NT2/D1 (cell line): ENCODE data around the gene TRAF2.

Experiments
- DNase-seq: peaks from one replicate; pipeline ENCODE4 v3.0.0-alpha.2; 2011; ENCODE audit warnings: low read depth, low spot score
- H3K27me3 ChIP-seq: 2 replicates; pipeline ENCODE4 v1.6.0; 2011; ENCODE audit warnings: mild to moderate bottlenecking; ENCODE audit not compliant: insufficient read length, insufficient read depth
- H3K36me3 ChIP-seq: 2 replicates; pipeline ENCODE4 v1.6.1; 2011; ENCODE audit warnings: mild to moderate bottlenecking, low read length, mixed read lengths; ENCODE audit not compliant: insufficient read depth, insufficient read length
- H3K4me1 ChIP-seq: 2 replicates; pipeline ENCODE4 v1.5.1; 2011; ENCODE audit not compliant: insufficient read depth, insufficient read length
- H3K4me3 ChIP-seq: 2 replicates; pipeline ENCODE4 v1.5.1; 2011; ENCODE audit warnings: low read depth; ENCODE audit not compliant: insufficient read length
- H3K9ac ChIP-seq: 2 replicates; pipeline ENCODE4 v1.6.0; 2011; ENCODE audit warnings: low read depth; ENCODE audit not compliant: insufficient read length
- H3K9me3 ChIP-seq: 2 replicates; pipeline ENCODE4 v1.5.1; 2011; ENCODE audit warnings: mild to moderate bottlenecking, low read length; ENCODE audit not compliant: insufficient read depth
- SUZ12 ChIP-seq: IDR thresholded peaks from 2 replicates; pipeline ENCODE4 v1.6.1; 2011; ENCODE audit not compliant: insufficient read length, insufficient read depth; ENCODE audit errors: extremely low read depth
- YY1 ChIP-seq: IDR thresholded peaks from 2 replicates; pipeline ENCODE4 v1.6.1; 2011; ENCODE audit not compliant: insufficient read length, insufficient read depth
- ZNF274 ChIP-seq: IDR thresholded peaks from 2 replicates; pipeline ENCODE4 v1.6.1; 2011; ENCODE audit warnings: mild to moderate bottlenecking, low read depth, low read length

TRAF2 gene

GRCh38 chr9:136945333-136946227, 59.3 kb downstream of the TRAF2 start:
- H3K4me1 ChIP-seq: peaks cover 29% of the 10 kb centered on the region
- no peaks in the 10 kb centered on the region for H3K9me3 ChIP-seq
- no peak overlapping the region for H3K9ac ChIP-seq
- no peak for TF ChIP-seq ZNF274
- TF ChIP-seq SUZ12: no peak
- no peak for TF ChIP-seq YY1
- no peaks in the 10 kb centered on the region for H3K27me3 ChIP-seq
- DNase-seq: no peak
- no peak overlapping the region for H3K4me3 ChIP-seq
- peaks cover 29% of the 10 kb centered on the region for H3K36me3 ChIP-seq

DNA sequence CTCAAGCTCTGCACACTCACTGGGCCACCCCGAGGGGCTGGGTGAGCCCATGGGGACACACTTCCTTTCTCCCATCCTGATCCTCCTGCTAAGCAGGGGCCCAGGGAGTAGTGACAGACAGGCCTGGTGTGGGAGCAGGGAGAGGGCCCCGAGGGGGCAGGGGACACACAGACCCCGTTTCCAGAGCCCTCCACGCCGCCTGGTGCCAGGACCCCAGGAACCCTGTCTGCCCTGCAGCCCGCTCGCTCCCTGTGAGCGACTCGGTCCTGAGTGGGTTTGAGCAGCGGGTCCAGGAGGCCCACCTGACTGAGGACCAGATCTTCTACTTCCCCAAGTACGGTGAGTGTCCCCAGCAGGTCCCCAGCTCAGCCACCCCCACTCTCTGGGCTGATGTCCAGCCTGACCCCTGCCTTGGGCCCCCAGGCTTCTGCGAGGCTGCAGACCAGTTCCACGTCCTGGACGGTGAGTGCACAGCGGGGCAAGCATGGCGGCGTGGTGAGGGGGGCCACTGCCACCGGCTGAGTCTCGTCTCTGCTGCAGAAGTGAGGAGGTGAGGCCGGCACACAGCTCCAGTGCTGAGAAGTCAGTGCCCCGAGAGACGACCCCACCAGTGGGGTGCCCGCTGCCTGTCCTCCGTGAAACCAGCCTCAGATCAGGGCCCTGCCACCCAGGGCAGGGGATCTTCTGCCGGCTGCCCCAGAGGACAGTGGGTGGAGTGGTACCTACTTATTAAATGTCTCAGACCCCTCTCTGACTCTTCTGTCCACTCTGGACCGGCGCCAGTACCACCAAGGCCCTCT, 60.1 kb downstream of the TRAF2 start:
- Histone ChIP-seq H3K9me3 (no peaks in the 10 kb centered on the region), H3K4me3 (no peak overlapping the region), H3K9ac (no peak overlapping the region), H3K27me3 (no peaks in the 10 kb centered on the region), H3K4me1 (peaks cover 30% of the 10 kb centered on the region), H3K36me3 (peaks cover 21% of the 10 kb centered on the region)
- TF ChIP-seq SUZ12 (no peak), ZNF274 (no peak), YY1 (no peak)
- no peak for DNase-seq

GRCh38 chr9:136947028-136947891, 60.9 kb downstream of the TRAF2 start:
- no peaks in the 10 kb centered on the region for H3K27me3 ChIP-seq
- H3K4me1 ChIP-seq: peaks cover 32% of the 10 kb centered on the region
- H3K9me3 ChIP-seq: no peaks in the 10 kb centered on the region
- H3K4me3 ChIP-seq: no peak overlapping the region
- TF ChIP-seq YY1 (no peak), ZNF274 (no peak), SUZ12 (no peak)
- H3K36me3 ChIP-seq: peaks cover 13% of the 10 kb centered on the region
- DNase-seq: no peak
- no peak overlapping the region for H3K9ac ChIP-seq

- no peak for DNase-seq
- Histone ChIP-seq H3K4me1 (peaks cover 32% of the 10 kb centered on the region), H3K9me3 (no peaks in the 10 kb centered on the region), H3K9ac (no peak overlapping the region), H3K4me3 (no peak overlapping the region), H3K36me3 (peaks cover 5% of the 10 kb centered on the region), H3K27me3 (no peaks in the 10 kb centered on the region)
- TF ChIP-seq SUZ12 (no peak), ZNF274 (no peak), YY1 (no peak)
These were observed 61.7 kb downstream of the TRAF2 start for GRCh38 chr9:136947955-136948510.

GRCh38 chr9:136949239-136949816, 63.0 kb downstream of the TRAF2 start:
- Histone ChIP-seq H3K9me3 (no peaks in the 10 kb centered on the region), H3K4me1 (peaks cover 30% of the 10 kb centered on the region), H3K36me3 (no peaks in the 10 kb centered on the region), H3K27me3 (no peaks in the 10 kb centered on the region), H3K9ac (peak overlapping the region; percentile 74), H3K4me3 (peak overlapping the region; percentile 77)
- TF ChIP-seq YY1: no peak
- no peak for TF ChIP-seq ZNF274
- TF ChIP-seq SUZ12: no peak
- DNase-seq: no peak

GRCh38 chr9:136949817-136950655, 63.7 kb downstream of the TRAF2 start:
- peak; percentile 89 for DNase-seq
- Histone ChIP-seq H3K9ac (peak overlapping the region; percentile 96), H3K4me1 (peaks cover 27% of the 10 kb centered on the region), H3K9me3 (no peaks in the 10 kb centered on the region), H3K27me3 (no peaks in the 10 kb centered on the region), H3K4me3 (peak overlapping the region; percentile 77), H3K36me3 (no peaks in the 10 kb centered on the region)
- no peak for TF ChIP-seq YY1
- TF ChIP-seq SUZ12: no peak
- TF ChIP-seq ZNF274: no peak
